ENCODE results near the gene PLP1.
"Not testable (repeated sequence)": the region's sequence is repeated elsewhere in the genome, so short reads cannot be mapped to it uniquely, and the experiment has no call there.

PLP1 gene

GRCh38 chrX:103781706-103782105 lies 5.1 kb downstream of the PLP1 start:
- DNase-seq, result no peak

- no peak for DNase-seq
Observed at GRCh38 chrX:103782640-103783039, 6.0 kb downstream of the PLP1 start.

- DNase-seq, result no peak
Observed at GRCh38 chrX:103783196-103783595, 6.6 kb downstream of the PLP1 start.

GRCh38 chrX:103783971-103784370 lies 7.3 kb downstream of the PLP1 start:
- no peak for DNase-seq

- DNase-seq, result no peak
Observed at GRCh38 chrX:103789004-103789403, 12.4 kb downstream of the PLP1 start.

- DNase-seq, result peak; percentile 29
Observed at GRCh38 chrX:103791228-103791627, 14.6 kb downstream of the PLP1 start.

- DNase-seq, result no peak
Observed at GRCh38 chrX:103791826-103792485, 15.3 kb downstream of the PLP1 start.

- no peak for DNase-seq
Observed at GRCh38 chrX:103792916-103793544, 16.4 kb downstream of the PLP1 start.

- peak; percentile 8 for DNase-seq
Observed at GRCh38 chrX:103793545-103793940, 16.9 kb downstream of the PLP1 start.

- DNase-seq, result no peak
Observed at GRCh38 chrX:103794119-103794518, 17.5 kb downstream of the PLP1 start.

- DNase-seq, result no peak
Observed at GRCh38 chrX:103797691-103798090, 21.1 kb downstream of the PLP1 start.

- DNase-seq, result no peak
Observed at GRCh38 chrX:103800318-103800717, 23.7 kb downstream of the PLP1 start.

GRCh38 chrX:103805860-103806259 lies 29.2 kb downstream of the PLP1 start:
- DNase-seq, result no peak

GRCh38 chrX:103806862-103807474 lies 30.3 kb downstream of the PLP1 start:
- DNase-seq, result no peak

- DNase-seq, result no peak
Observed at GRCh38 chrX:103811858-103812257, 35.2 kb downstream of the PLP1 start.

GRCh38 chrX:103817101-103817500 lies 40.5 kb downstream of the PLP1 start:
- DNase-seq, result not testable (repeated sequence)

- peak; percentile 63 for DNase-seq
Observed at GRCh38 chrX:103817502-103817901, 40.9 kb downstream of the PLP1 start.

- no peak for DNase-seq
Observed at GRCh38 chrX:103818842-103819619, 42.4 kb downstream of the PLP1 start.

- DNase-seq, result not testable (repeated sequence)
Observed at GRCh38 chrX:103820802-103821201, 44.2 kb downstream of the PLP1 start.

GRCh38 chrX:103823591-103823990 lies 47.0 kb downstream of the PLP1 start:
- DNase-seq, result no peak

GRCh38 chrX:103825881-103826280 lies 49.2 kb downstream of the PLP1 start:
- no peak for DNase-seq

- DNase-seq, result no peak
Observed at GRCh38 chrX:103828529-103828928, 51.9 kb downstream of the PLP1 start.

- no peak for DNase-seq
Observed at GRCh38 chrX:103830848-103831247, 54.2 kb downstream of the PLP1 start.

Measured in NCI-H526 treated with DMSO at 0.1 percent for 48 hours (cell line).